WERI-Rb-1 (cell line): ENCODE measurements around the gene FEV.

Experiments
- DNase-seq: peaks from one replicate; pipeline ENCODE4 v3.0.0-alpha.2; 2020
- H3K27ac ChIP-seq: fragments of 250-450 bp; sonication (Bioruptor Pico); 2 replicates; pipeline ENCODE4 v1.5.1; 2020; ENCODE audit warnings: mild to moderate bottlenecking, moderate library complexity
- H3K27me3 ChIP-seq: fragments of 250-450 bp; sonication (Bioruptor Pico); 2 replicates; pipeline ENCODE4 v1.5.1; 2021; ENCODE audit warnings: mild to moderate bottlenecking, low read depth, moderate library complexity; ENCODE audit not compliant: insufficient read depth, severe bottlenecking
- H3K36me3 ChIP-seq: fragments of 250-450 bp; sonication (Bioruptor Pico); 2 replicates; pipeline ENCODE4 v1.5.1; 2020; ENCODE audit warnings: mild to moderate bottlenecking, moderate library complexity
- H3K4me3 ChIP-seq: 2 replicates; pipeline ENCODE4 v1.5.1; 2011; ENCODE audit warnings: low read depth, mild to moderate bottlenecking, control low read depth, low read length
- H3K9me3 ChIP-seq: fragments of 250-450 bp; sonication (Bioruptor Pico); 2 replicates; pipeline ENCODE4 v1.5.1; 2021; ENCODE audit warnings: mild to moderate bottlenecking, moderate library complexity; ENCODE audit not compliant: severe bottlenecking
- TF ChIP-seq, protein P1 (sequence below): IDR thresholded peaks from 2 replicates; pipeline ENCODE4 v1.5.1; 2011; ENCODE audit warnings: low read depth, mild to moderate bottlenecking, control low read depth, inconsistent platforms, low read length

The FEV gene

DNA sequence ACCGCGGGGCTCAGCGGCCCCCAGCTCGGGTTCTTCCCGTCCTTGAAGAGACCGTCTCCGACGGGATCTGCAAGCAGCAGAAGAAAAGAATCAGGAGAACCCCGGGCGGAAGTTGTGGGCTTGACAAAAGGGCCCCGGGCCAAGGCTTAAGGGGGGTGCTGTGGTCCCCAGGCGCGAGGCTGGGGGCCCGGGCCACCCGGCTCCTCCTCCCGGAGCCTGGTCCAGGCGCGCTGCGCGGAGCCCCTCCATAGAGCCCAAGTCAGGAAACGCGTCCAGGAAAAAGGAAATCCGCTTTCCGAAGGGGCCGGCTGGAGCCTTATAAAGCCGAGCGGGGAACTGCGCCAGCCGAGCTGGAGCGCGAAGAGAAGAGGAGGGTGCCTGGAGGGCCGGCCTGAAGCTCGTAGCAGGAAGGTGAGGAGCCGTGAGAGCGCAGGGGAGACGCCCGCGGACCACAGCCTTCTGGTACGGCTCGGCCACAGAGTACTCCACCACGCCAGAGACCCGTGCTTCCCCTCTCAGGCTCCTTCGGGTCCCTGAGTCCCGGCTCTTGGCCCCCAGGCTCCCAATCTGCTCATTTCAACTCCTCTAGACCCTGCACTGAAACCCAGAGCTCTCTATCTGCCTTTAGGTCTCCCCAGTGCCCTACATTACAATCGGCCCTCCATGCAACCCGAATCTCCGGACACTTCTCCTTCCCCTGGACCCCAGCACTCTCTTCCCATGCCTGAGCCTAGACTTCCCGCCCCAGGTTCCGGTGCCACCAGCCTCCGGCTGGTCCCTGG, 554 bp downstream of the FEV start:
- TF ChIP-seq, protein P1, sequence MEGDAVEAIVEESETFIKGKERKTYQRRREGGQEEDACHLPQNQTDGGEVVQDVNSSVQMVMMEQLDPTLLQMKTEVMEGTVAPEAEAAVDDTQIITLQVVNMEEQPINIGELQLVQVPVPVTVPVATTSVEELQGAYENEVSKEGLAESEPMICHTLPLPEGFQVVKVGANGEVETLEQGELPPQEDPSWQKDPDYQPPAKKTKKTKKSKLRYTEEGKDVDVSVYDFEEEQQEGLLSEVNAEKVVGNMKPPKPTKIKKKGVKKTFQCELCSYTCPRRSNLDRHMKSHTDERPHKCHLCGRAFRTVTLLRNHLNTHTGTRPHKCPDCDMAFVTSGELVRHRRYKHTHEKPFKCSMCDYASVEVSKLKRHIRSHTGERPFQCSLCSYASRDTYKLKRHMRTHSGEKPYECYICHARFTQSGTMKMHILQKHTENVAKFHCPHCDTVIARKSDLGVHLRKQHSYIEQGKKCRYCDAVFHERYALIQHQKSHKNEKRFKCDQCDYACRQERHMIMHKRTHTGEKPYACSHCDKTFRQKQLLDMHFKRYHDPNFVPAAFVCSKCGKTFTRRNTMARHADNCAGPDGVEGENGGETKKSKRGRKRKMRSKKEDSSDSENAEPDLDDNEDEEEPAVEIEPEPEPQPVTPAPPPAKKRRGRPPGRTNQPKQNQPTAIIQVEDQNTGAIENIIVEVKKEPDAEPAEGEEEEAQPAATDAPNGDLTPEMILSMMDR, result no peak
- no peaks in the 10 kb centered on the region for H3K36me3 ChIP-seq
- H3K9me3 ChIP-seq, result no peaks in the 10 kb centered on the region
- peak; percentile 60 for DNase-seq
- H3K4me3 ChIP-seq, result peak overlapping the region; percentile 61
- H3K27ac ChIP-seq, result peak overlapping the region; percentile 64
- no peaks in the 10 kb centered on the region for H3K27me3 ChIP-seq

DNA sequence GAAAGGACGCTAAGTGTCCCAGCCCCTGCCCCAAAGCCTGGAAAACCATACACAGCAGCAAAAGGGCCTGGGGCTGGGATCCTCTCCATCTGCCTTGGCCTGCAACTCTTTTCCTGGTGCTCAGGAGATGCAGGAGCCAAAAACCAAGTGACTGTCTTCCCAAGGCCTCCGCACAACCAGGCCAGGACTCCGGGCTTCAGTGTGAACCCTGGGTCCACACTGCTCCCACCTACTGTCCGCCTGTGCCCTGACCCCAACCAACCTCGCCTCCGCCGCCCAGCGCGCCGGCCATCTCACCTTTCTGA, 1.1 kb downstream of the FEV start:
- Histone ChIP-seq H3K4me3 (peak overlapping the region; percentile 61), H3K9me3 (no peaks in the 10 kb centered on the region), H3K36me3 (no peaks in the 10 kb centered on the region), H3K27me3 (no peaks in the 10 kb centered on the region), H3K27ac (peak overlapping the region; percentile 64; the same call in 1 of the 2 replicates)
- TF ChIP-seq, protein P1, result no peak
- DNase-seq, result no peak

DNA sequence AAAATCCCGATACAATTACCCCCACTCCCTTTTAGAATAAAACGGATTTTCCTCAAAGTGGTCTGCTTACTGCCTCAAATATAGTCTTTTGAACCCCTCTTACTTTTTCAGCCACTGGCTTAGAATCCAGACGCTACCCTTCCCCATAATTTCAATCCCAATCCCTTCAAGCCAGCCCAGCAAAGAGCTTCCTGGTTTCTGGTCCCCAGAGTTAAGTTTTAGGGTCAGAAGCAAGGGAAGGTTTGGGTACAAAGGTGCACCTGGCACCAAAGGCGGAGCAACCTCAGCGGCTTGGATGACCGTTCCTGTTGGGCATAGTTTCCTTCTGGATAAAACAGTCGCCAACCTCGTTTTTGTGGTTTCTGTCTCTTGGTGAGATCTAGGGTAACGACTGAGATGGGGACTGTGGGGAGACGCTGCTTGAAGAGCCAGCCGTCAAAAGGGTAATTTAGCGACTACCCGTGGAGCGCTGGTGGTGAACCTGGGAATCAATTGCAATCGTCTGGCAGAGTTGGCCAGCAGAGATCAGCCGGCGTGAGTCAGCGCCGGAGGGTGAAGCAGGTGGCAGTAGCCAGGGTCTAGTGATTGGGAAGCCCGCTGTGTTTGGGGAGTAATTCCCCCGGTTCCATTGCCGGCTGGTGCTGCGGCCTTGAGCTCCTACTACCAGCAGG, 1.6 kb downstream of the FEV start:
- no peak for DNase-seq
- Histone ChIP-seq H3K9me3 (no peaks in the 10 kb centered on the region), H3K27me3 (no peaks in the 10 kb centered on the region), H3K36me3 (no peaks in the 10 kb centered on the region), H3K4me3 (peak overlapping the region; percentile 61), H3K27ac (no peak overlapping the region)
- TF ChIP-seq, protein P1, result no peak

DNA sequence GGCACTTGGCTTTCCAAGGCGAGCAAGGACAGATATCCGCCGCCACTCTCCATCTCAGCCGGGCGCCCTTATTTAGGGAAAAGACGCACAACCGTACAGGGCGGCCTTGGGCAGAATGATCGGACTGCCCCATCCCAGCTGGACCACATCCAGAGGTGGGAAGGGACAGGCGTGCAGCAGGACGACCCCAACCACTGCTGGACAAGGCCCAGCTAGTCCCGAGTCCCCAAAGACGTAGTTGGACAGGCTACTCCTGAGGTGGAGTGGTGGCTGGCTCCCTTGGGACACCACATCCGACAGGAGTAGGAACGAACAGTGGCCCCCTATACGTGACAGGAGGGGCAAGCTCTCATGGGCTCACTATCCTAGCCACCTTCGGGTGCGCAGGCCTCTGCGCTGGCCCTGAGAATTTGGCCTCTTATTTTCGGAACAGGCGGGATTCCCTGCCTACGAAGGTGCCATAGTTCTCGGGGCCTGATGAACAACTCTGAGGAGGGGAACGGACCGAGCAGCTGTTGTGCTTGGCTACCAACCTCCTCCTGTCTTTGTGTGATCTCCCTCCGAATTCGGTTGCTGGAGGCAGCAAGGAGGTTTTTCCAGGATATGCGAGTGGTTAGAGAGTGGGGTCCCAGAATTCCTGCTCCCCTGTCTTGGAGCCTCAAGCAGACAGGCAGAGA, 2.3 kb downstream of the FEV start:
- no peak for DNase-seq
- no peak overlapping the region for H3K4me3 ChIP-seq
- no peaks in the 10 kb centered on the region for H3K36me3 ChIP-seq
- no peak overlapping the region for H3K27ac ChIP-seq
- TF ChIP-seq, protein P1, result no peak
- no peaks in the 10 kb centered on the region for H3K27me3 ChIP-seq
- no peaks in the 10 kb centered on the region for H3K9me3 ChIP-seq

DNA sequence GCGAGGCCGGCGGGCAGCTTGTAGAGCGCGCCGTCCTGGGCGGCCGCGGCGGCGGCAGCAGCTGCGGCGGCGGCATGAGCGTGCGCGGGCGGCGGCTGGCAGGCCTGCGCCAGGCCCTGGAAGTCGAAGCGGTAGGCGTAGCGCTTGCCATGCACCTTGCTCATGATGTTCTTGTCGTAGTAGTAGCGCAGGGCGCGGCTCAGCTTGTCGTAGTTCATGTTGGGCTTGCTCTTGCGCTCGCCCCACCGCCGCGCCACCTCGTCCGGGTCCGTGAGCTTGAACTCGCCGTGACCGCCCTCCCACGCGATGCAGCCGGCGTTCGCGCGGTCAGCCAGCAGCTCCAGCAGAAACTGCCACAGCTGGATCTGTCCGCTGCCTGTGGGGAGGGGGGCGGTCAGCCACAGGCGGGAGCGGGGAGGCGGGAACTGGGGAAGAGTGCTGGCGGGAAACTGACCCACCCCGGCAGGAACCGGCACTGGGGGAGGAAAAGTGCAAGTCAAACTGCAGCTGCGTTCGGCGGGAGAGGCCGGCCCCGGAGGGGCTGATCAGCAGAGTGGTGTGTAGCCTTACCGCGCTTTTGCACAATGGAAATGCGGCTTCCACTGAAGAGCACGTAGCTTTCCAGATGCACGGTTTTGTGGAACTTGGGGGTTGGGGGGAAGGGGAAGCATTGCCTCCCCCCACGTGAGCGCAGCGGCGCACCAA, 3.0 kb downstream of the FEV start:
- Histone ChIP-seq H3K4me3 (no peak overlapping the region), H3K27me3 (no peaks in the 10 kb centered on the region), H3K36me3 (no peaks in the 10 kb centered on the region)

More for the DNA sequence above, 3.0 kb downstream of the FEV start:
- Histone ChIP-seq H3K9me3 (no peaks in the 10 kb centered on the region), H3K27ac (no peak overlapping the region)
- DNase-seq, result no peak
- TF ChIP-seq, protein P1, result no peak
